ENCODE results near the gene KRT16.
"Not testable (repeated sequence)": the region's sequence is repeated elsewhere in the genome, so short reads cannot be mapped to it uniquely, and the experiment has no call there.

KRT16 gene

GRCh38 chr17:41647940-41648410, 35.4 kb upstream of the KRT16 start:
- peak; percentile 81 for DNase-seq (ENCODE audit: low read depth)

DNA sequence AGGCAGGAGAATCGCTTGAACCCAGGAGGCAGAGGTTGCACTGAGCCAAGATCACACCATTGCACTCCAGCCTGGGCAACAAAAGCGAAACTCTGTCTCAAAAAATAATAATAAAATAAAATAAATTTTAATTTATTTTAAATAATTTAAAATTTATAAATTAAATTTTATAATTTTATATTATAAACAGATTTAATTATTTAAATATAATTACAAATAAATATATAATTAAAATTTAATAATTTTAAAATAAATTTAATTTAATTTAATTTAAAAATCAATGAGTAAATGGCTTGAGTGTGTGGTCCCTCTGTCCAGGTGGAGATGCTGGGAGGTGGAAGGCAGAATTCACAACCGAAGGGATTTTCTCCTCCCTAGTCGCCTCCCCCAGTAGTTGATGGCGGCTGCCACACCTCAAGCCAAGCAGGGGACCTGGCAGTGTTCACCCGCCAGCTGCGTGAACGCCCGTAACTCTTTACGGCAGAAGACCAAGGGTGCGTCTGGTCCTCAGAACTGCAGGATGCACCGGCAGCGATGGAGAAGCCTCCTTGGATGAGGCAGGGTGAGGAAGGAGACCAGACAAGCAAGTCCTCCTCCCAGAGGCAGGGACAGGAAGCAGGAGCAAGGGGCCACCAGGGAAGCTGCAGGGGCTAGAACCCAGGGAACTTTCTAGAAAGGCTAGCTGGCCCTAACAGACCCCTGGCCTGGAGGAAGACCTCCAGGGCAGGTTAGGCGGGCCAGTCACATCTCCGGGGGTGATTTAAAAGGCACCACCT, 34.7 kb upstream of the KRT16 start:
- no peak for DNase-seq (ENCODE audit: low read depth)

GRCh38 chr17:41642252-41643156, 29.9 kb upstream of the KRT16 start:
- no peak for DNase-seq (ENCODE audit: low read depth)

GRCh38 chr17:41640596-41640995, 28.0 kb upstream of the KRT16 start:
- not testable (repeated sequence) for DNase-seq (ENCODE audit: low read depth)

GRCh38 chr17:41639492-41640473, 27.2 kb upstream of the KRT16 start:
- no peak for DNase-seq (ENCODE audit: low read depth)

DNA sequence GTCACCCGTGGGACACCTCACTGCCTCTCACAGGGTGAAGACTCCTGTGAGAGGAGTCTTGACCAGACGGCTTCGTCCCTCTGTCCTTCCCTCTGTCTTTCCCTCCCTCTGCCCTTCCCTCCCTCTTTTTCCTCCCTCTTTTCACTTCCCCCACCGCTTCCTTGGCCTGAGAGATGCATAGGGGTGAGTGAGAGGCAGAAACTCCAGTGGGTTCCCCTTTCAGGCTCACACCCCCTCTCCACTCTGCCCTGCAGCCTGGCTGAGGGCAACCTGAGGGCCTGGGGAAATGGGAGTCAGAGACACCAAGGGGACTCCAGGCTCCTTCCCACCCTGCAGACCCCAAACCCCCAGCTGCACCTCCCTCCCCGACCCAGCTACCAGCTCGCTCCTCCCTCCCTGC, 26.4 kb upstream of the KRT16 start:
- DNase-seq (ENCODE audit: low read depth) = no peak

- no peak for DNase-seq (ENCODE audit: low read depth)
These were observed 25.6 kb upstream of the KRT16 start for GRCh38 chr17:41638194-41638593.

DNA sequence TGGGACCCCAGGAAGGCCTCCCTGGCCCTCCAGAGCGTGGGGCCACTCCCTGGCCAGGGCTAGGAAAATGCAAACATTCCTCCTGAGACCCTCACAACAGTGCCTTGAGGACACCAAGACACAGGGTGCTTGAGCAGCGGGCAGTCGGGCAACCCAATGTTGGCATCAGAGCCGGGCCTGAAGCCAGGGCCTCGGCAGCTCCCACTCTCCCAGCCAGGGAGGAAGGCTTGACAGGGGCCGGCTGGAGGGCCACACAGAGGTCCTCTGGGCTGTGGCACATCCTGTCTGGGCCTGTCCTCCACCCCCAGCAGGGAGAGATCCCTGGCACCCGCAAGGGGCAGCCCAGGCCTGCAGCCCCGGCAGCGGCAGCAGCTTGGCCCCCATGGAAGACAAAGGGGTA, 24.1 kb upstream of the KRT16 start:
- DNase-seq (ENCODE audit: low read depth) = no peak

GRCh38 chr17:41635121-41636097, 22.8 kb upstream of the KRT16 start:
- no peak for DNase-seq (ENCODE audit: low read depth)

DNA sequence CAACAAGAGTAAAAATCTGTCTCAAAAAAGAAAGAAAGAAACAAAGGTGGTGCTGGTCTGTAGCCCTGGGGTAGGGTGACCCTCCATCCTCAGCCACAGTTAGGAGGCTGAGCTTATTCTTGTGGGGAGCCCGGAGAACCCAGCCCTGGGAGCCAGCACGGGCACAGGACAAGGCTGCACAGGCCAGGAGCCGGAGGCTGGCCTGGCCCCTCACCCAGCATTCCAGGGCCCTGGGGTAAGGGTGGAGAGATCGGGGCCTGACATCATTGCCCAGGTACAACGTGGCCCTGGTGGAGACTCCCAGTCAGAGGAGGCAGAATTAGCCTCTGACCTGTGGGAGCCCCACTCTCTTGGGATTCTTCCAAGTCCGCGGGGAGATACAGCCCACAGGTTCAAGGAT, 22.1 kb upstream of the KRT16 start:
- no peak for DNase-seq (ENCODE audit: low read depth)

DNA sequence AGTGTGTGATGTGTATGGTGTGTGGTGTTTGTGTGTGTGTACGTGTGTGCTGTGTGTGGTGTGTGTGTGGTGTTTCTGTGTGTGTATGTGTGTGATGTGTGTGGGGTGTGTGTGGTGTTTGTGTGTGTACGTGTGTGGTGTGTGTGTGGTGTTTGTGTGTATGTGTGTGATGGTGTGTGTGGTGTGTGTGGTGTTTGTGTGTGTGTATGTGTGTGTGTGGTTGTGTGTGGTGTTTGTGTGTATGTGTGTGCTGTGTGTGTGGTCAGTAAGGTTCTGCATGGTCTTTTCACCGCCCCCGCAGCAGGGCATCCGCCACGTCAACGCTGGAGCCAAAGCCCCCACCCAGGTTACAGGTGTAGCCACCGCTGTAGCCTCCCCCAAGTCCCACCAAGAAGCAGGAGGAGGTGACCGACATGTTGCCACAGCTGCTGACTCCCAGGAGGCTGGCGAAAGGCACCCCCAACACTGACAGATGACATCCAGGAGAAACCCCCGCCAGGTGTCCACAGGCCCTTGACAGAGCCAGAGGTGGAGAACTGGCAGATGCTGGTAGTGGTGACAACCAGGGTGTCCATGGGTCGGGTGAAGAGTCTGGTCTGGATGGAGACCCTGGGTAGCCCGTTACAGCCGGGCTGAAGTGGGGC, 21.1 kb upstream of the KRT16 start:
- no peak for DNase-seq (ENCODE audit: low read depth)

DNA sequence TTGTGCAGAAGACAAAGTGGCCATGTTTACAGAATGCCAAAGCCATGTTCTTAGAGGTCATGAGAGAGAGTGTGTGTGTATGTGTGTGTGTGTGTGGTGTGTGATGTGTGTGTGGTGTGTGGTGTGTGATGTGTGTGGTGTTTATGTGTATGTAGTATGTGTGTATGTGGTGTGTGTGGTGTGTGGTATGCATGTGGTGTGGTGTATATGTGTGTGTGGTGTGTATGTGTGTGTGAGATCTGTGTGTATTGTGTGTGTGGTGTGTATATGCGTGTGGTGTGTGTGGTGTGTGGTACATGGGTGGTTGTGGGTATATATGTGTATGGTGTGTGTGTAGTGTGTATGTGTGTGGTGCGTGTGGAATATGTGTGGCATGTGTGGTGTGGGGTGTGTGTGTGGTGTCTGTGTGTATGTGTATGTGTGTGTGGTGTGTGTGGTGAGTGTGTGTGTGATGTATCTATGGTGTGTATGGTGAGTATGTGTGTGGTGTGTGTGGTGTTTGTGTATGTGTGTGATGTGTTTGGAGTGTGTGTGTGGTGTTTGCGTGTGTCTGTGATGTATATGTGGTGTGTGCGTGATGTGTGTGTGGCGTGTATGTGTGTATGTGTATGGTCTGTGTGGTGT, 20.0 kb upstream of the KRT16 start:
- no peak for DNase-seq (ENCODE audit: low read depth)

- DNase-seq (ENCODE audit: low read depth) = no peak
These were observed 19.3 kb upstream of the KRT16 start for GRCh38 chr17:41631898-41632285.

- no peak for DNase-seq (ENCODE audit: low read depth)
These were observed 18.7 kb upstream of the KRT16 start for GRCh38 chr17:41631025-41631897.

DNA sequence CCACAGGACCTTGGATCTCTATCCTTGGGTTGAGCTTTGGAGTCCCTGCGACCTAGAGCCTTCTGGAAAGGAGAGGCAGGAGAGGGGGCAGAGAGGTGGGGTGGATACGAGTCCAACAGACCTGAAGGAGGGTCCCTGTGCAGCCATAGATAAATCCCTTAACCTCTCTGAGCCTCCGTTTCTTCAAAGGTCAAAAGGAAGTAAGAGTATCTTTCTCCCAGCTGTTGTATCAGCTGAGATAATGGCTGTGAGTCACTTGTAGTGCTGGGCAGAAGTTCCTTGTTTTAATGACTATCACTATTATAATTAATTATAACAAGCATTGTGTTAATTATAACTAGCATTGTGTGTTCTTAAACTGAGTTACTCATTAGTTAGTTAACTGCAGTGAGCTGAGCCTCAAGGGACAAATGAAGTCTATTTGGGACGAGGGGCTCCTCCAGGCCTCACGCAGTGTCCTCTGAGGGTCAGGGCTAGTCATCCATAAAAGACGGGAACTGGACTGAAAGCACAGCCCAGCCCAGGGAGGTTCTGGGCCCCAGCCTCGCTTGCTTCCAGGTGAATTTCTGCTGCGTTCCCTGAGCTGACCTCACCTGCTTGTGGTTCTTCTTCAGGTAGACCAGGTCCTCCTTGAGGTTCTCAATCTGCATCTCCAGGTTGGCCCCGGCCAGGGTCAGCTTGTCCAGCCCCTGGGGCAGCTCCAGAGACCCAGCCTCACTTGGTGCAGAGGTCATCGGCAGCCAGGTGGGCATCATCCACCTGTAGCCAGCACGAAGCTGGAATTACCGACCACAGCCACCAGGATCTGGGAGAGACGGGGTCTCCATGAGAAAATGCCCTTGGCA, 17.5 kb upstream of the KRT16 start:
- DNase-seq (ENCODE audit: low read depth) = no peak

- no peak for DNase-seq (ENCODE audit: low read depth)
These were observed 16.7 kb upstream of the KRT16 start for GRCh38 chr17:41629316-41629715.

- not testable (repeated sequence) for DNase-seq (ENCODE audit: low read depth)
These were observed 16.2 kb upstream of the KRT16 start for GRCh38 chr17:41628621-41629255.

Data from stimulated activated CD8-positive, alpha-beta memory T cell treated with anti-CD3 and anti-CD28 coated beads, Interleukin-15, amount 100 ng/mL, for 1 hour (primary cell).